ENCODE data around the gene CTSF.

Gene CTSF

DNA sequence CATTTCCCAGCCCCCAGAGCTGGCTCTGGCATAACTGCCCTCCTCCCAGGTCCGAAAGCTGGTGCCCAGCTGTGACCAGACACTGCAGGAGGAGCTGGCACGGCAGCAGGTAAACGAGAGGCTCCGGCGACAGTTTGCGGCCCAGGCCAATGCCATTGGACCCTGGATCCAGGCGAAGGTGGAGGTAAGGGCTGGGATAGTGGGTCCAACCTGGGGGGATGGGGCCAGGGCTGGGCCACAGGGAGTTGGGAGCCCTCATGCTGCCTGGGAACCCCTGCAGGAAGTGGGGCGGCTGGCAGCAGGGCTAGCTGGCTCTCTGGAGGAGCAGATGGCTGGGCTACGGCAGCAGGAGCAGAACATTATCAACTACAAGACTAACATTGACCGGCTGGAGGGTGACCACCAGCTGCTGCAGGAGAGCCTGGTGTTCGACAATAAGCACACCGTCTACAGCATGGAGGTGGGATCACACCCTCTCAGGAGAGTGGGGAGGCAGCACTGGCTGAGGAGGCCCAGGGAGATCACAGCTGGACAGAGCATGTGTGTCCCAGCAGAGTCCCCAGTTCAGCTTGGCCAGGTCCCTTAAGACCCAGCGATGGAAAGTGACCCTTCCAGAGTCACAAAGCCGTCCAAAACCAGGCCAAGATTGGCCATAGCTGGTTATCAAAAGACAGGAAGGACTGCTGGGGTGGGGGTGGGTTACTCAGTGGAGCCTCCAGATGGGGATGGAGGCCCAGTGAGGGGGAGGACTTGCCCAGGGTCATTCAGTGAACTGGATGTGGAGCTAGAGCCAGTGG is 7.0 kb downstream of the CTSF start:
- ChIA-PET POLR2A (interaction anchor here (1.0 kb wide), 2 partner anchors 55 to 117 kb away, joined by 3 read pairs; partner anchors contain the start of genes RBM14 and RBM4B), CTCF (interaction anchor here (0.8 to 2.6 kb wide), 5 partner anchors 8 to 117 kb away, joined by 3 to 11 read pairs (median 6); partner anchors contain the start of genes CTSF and ZDHHC24)
- no peak for DNase-seq (ENCODE audit: extremely low spot score)
- TF ChIP-seq, protein P1, sequence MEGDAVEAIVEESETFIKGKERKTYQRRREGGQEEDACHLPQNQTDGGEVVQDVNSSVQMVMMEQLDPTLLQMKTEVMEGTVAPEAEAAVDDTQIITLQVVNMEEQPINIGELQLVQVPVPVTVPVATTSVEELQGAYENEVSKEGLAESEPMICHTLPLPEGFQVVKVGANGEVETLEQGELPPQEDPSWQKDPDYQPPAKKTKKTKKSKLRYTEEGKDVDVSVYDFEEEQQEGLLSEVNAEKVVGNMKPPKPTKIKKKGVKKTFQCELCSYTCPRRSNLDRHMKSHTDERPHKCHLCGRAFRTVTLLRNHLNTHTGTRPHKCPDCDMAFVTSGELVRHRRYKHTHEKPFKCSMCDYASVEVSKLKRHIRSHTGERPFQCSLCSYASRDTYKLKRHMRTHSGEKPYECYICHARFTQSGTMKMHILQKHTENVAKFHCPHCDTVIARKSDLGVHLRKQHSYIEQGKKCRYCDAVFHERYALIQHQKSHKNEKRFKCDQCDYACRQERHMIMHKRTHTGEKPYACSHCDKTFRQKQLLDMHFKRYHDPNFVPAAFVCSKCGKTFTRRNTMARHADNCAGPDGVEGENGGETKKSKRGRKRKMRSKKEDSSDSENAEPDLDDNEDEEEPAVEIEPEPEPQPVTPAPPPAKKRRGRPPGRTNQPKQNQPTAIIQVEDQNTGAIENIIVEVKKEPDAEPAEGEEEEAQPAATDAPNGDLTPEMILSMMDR (IDR thresholded peaks at IDR 0.05; ENCODE audit: control extremely low read depth, extremely low read depth, low read depth, missing control alignments): no peak

DNA sequence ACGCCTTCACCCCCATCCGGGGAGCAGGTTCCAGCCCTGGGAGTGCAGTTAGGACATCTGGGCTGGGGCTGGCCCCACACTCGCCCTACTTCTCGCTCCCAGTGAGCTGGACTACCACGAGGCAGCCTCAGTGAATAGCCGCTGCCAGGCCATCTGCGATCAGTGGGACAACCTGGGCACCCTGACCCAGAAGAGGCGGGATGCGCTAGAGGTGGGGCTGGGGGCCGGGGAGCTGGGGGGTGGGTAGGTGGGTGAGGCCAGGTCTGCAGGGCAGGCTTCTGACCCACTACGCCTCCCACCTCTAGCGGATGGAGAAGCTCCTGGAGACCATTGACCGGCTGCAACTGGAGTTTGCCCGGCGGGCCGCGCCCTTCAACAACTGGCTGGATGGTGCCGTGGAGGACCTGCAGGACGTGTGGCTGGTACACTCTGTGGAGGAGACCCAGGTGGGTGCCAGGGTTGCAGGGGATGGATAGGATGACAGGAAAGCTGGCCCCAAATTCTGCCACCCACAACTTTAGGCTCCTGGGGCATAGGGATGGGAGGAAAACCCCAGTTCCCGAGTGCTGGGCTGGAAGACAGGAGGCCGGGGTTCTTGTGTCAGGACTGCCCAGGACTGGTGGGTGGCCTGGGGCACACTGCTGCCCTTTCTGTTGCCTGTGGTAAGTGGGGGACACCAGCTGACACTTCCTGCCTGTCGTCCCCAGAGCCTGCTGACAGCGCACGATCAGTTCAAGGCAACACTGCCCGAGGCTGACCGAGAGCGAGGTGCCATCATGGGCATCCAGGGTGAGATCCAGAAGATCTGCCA is 8.3 kb downstream of the CTSF start:
- CTCF ChIA-PET: interaction anchor here (0.8 to 2.6 kb wide), 2 partner anchors 9 to 119 kb away, joined by 3 to 7 read pairs; partner anchors contain the start of gene CTSF
- no peak for DNase-seq (ENCODE audit: extremely low spot score)
- TF ChIP-seq, protein P1 (IDR thresholded peaks at IDR 0.05; ENCODE audit: control extremely low read depth, extremely low read depth, low read depth, missing control alignments): no peak
- POLR2A ChIA-PET: no interaction called here

DNA sequence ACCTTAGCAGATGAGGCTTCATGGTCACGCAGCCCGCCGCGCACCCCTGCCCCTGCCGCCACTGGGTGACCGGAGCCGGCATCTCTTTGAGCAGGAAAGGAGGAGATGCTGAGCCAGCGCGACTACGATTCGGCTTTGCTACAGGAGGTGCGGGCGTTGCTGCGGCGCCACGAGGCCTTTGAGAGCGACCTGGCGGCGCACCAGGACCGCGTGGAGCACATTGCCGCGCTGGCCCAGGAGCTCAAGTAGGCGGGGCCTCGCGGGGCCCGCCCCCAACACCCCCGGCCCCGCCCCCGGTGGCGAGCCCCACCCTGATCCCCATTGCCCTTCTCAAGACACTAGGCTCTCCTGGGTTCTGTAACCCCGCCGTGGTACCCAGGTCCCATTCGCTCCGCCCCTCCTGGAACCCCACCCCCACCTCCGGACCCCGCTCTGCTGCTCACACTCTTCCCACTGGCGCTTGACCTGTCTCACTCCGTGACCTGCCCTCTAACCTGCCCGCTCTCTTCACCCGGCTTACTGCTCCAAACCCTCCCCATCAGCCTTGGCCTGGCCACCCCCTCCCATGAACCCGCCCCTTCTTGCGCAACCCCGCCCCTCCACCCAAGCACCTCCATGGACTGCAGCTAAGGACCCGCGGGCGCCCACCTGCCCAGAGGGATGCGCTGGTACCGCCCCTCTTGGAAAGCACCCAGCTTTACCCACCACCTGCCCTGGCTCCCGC is 9.1 kb downstream of the CTSF start:
- CTCF ChIA-PET: interaction anchor here (2.6 kb wide), 1 partner anchor 10 kb away, joined by 7 read pairs; the partner anchor contains the start of gene CTSF
- TF ChIP-seq, protein P1 (IDR thresholded peaks at IDR 0.05; ENCODE audit: control extremely low read depth, extremely low read depth, low read depth, missing control alignments): no peak
- POLR2A ChIA-PET: interaction anchor here (0.5 kb wide), 1 partner anchor 40 kb away, joined by 4 read pairs; no protein-coding TSS in a partner anchor
- no peak for DNase-seq (ENCODE audit: extremely low spot score)

DNA sequence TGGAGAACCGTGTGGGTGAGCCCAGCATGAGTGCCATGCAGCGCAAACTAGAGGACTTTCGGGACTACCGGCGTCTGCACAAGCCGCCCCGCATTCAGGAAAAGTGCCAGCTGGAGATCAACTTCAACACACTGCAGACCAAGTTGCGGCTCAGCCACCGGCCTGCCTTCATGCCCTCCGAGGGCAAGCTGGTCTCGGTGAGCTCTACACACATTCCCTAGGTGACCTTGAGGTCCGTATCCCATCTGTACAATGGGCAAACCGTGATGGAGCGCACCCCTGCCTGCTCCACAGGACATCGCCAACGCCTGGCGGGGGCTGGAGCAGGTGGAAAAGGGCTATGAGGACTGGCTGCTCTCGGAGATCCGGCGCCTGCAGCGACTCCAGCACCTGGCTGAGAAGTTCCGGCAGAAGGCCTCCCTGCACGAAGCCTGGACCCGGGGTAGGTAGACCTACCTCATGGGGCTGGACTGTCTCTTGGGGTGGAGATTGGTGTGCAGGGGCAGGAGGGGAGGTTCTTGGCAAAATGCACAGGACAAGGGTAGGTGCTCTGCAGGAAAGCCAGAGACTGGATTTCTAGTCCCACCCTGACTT is 10.6 kb downstream of the CTSF start:
- no peak for DNase-seq (ENCODE audit: extremely low spot score)
- POLR2A ChIA-PET: no interaction called here
- CTCF ChIA-PET: no interaction called here
- TF ChIP-seq, protein P1 (IDR thresholded peaks at IDR 0.05; ENCODE audit: control extremely low read depth, extremely low read depth, low read depth, missing control alignments): no peak

DNA sequence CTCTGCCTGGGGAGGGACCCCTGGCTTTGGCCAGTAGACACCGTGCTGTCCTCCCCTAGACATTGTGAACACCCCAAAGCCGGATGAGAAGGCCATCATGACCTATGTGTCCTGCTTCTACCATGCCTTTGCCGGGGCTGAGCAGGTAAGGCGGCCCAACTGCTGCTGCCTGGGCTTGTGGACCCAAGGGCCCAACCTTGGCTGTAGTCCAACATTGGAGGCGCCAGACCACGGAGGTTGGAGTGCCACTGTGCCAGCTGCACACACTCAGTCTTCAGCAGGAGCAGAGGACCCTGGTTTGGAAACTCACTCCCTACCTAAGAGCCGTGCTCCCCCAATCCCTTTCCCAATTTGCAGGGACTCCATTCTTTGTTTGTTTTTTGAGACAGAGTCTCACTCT is 12.3 kb downstream of the CTSF start:
- CTCF ChIA-PET: no interaction called here
- TF ChIP-seq, protein P1 (IDR thresholded peaks at IDR 0.05; ENCODE audit: control extremely low read depth, extremely low read depth, low read depth, missing control alignments): no peak
- DNase-seq (ENCODE audit: extremely low spot score): no peak
- POLR2A ChIA-PET: no interaction called here

Measured in GM10248 (cell line).